ENCODE results near the gene CEBPE.

- TF ChIP-seq CTCF (IDR thresholded peaks at IDR 0.05) = no peak
- no peak for TF ChIP-seq POLR2A (IDR thresholded peaks at IDR 0.05)
These were observed 29.4 kb downstream of the CEBPE start for GRCh38 chr14:23089498-23090253.
